Activated naive CD4-positive, alpha-beta T cell treated with anti-CD3 and anti-CD28 coated beads, Interleukin-2, amount 50 U/mL, for 16 hours (primary cell): ENCODE measurements around the gene PRSS57.

Experiments used
- DNase-seq: peaks from one replicate; pipeline ENCODE4 v3.0.0-alpha.2; 2020

Gene PRSS57

GRCh38 chr19:648904-649801 is 46.1 kb downstream of the PRSS57 start:
- DNase-seq, result no peak

GRCh38 chr19:648305-648704 is 46.9 kb downstream of the PRSS57 start:
- DNase-seq, result no peak

DNA sequence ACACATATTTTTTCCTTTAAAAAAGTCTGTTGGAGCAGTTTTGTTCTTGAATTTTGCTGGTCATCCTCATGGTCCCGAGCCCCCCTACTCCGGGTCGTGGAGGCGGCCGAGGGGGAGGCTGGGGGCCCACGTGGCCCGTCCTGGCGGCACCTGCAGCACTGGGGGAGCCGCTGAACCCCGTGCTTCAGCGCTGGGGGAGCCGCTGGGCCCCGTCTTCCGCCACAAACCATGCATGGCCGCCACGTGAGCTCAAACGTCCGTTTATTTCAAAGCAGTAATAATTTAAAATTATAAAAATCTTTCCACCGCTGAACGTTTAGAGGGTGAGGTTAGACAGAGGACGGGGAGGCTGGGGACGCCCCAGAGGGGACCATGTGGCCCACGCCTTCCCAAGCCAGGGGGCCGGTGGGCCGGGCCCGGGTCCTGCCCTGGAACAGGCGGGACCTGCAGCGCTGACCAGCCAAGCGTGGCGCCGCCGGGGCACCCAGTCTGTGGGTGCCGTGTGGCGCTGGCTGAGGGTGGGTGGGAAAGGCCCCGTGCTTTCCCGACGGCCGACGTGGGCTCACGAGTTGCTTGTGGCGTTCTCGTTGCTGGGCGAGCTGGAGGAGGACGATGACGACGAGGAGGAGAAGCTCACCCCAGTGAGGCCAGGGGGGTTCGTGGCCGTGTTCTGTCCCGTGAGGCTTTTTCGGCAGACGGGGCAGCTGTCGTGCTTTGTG is 47.5 kb downstream of the PRSS57 start:
- DNase-seq, result no peak

DNA sequence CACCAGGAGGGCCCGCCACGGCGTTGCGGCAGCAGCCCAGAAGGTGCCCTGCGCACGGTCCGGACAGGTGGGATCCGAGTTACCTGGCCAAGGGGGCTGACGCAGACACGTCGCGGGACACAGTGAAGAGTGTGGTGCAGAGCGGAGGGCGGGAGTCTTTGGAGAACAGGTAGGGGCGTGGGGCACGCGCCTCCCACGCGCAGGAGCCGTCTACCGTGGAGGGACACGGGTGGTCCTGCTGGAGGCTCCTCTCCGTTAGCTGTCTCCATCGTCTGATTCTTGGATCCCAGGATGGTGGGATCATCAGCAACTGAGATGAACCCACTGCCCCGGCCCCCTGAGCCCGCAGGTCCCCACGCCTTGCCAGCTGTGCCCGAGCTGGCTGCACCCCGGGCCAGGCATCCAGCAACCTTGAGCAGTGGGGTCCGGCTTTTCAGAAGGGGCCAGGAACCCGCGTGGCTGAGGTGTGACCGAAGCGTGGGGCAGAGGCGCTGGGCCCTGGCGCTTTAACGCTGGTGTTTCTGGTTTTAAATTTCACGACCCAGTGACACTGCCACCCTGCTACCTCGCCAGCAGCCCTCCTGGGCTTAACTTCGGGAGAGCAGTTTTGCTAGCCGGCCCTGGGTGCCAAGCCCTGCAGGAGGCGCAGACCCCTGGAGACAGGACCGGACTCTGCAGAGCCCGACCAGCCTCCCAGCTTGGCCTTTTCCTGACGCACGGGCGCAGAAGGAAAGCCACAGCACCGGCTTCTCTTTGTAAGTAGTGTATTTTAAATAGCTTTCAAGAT is 48.3 kb downstream of the PRSS57 start:
- no peak for DNase-seq

DNA sequence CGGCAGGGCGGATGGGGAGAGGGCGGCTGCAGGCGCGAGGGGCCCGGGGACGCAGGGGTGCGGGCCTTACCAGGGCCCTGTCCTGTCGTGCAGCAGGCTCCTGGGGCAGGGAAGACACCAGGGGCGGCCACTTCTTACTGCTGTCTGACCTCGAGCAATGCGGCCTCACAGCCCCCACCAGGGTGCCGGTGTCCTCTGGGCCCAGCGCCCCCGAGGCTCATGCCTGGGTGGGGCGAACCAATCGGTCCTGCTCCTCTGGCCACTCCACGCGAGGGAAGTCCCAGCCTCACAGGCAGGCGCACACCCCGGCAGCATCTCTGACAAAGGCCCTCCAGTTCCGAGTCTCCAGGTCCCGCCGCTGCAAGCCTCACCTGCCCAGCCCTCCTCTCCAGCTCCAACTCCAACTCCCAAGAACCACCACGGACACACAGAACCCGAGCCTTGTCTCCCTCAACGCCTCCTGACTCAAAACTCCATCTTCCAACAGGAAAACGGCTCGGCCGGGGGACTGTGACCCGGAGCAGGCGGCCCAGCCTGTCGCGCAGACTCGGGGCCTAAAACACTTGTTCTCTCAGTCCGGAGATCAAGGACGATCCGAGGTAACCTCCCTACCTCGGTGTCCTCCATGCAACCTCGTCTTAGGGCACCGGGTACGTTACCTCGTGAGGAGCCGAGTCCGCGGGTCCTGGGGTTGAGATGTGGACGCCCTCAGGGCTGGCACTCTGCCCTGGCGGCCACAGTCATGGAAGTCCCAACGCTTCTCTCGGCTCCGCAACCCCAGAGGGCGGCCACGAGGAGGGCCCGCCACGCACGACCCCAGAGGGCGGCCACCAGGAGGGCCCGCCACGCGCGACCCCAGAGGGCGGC is 49.1 kb downstream of the PRSS57 start:
- no peak for DNase-seq

DNA sequence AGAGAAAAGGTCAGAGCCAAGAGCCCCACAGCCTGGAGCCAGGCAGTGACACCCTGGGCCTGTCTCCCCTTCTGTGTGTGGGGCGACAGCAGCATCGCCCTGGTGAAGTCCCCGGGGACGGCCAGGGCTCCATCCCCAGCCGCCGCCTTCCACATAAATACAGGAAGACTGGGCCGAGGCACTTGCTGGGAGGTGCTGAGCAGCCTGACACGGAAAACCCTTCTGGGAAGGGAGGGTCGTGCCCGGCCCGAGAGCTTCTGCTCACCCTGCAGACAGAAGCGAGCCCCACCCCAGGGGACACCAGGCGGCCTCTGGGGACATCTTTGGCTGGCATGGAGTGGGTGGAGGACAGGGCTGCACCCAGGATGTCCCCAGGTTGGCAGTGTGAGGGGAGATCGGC is 50.5 kb downstream of the PRSS57 start:
- DNase-seq, result no peak

DNA sequence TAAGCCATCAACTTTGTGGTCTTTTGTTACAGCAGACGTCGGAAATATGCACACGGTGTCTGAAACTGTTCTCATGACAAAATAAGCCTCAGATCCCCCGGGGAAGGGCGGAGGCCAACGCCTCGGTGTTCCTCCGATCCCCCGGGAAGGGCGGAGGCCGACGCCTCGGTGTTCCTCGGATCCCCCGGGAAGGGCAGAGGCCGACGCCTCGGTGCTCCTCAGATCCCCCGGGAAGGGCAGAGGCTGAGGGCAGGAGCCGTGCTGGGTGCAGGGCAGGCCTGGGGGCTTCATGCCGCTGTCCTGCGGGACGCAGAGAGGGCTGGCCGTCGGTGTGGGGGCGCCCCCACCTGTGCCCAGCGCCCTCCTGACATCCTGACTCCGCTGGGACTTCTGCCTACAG is 50.9 kb downstream of the PRSS57 start:
- DNase-seq, result no peak

- DNase-seq, result no peak
Observed at GRCh38 chr19:643736-644135, 51.5 kb downstream of the PRSS57 start.

DNA sequence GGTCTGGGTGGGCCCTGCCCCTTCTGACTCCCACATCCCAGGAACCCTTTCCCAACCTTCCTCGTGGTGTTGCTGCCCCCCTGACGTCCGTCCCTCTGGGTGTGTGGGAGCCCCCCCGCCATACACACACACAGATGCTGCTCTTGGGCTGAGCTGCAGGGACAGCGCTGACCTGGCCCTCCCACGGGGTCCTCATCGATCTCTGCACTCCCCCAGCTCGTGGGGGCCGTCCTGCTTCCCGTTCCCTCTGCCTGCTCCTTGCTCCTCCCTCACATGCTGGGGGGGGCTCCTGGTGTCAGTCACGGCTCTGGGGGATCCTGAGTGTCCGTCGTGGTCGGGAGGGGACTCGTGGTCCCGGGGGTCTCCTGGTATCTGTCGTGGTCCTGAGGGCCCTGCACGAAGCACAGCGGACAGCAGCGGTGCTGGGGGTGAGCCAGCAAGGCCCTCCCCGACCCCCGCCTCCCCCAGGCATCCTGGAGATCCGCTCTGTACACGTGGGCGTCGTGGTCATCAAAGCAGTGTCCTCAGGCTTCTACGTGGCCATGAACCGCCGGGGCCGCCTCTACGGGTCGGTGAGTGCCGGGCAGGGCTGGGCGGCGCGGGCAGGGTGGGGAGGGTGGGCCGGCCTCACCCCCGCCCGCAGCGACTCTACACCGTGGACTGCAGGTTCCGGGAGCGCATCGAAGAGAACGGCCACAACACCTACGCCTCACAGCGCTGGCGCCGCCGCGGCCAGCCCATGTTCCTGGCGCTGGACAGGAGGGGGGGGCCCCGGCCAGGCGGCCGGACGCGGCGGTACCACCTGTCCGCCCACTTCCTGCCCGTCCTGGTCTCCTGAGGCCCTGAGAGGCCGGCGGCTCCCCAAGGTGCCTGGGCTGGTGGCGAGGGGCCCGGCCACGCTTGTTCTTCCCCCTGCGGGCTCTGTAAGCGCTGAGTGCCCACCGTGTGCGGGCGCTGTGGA is 52.2 kb downstream of the PRSS57 start:
- no peak for DNase-seq

GRCh38 chr19:641702-642101 is 53.5 kb downstream of the PRSS57 start:
- DNase-seq, result no peak

GRCh38 chr19:640606-641189 is 54.6 kb downstream of the PRSS57 start:
- no peak for DNase-seq

GRCh38 chr19:640161-640558 is 55.1 kb downstream of the PRSS57 start:
- DNase-seq, result no peak

- DNase-seq, result peak; percentile 95
Observed at GRCh38 chr19:639253-640160, 55.7 kb downstream of the PRSS57 start, which contains the start of gene FGF22. FGF22 (plus strand) TSS chr19:639879; CDS start chr19:639926, 47 bp downstream.

DNA sequence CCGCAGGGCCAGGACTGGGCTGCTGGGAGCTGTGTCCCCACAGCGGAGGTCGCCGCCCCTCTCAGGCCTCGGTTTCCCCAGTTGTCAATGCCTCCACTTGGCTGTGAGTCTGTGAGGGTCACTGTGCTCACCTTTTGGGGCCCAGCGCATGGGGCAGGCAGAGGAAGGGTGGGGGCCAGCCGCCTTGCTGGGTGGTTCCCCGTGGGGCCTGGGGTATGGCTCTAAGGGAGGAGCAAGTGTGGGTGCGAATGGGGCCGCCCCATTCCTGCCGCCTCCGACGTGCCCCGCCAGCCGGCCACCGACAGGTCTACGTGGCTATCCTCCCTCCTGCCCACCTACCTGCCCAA is 56.4 kb downstream of the PRSS57 start:
- no peak for DNase-seq
